SK-N-SH treated with all-trans-retinoic acid at 6 μM for 48 hours (cell line): ENCODE measurements around the gene SLC25A22.
A peak's percentile ranks its signal among the peaks of the same experiment; 100 is the strongest.

ENCODE experiments used
- ATAC-seq: fragments of 200-7000 bp; cut with Tn5 transposase; 3 replicates; pipeline ENCODE4 v1.9.1; 2020; ENCODE audit warnings: mild to moderate bottlenecking, moderate library complexity
- CSDC2 ChIP-seq: fragments of 250-450 bp; sonication (Bioruptor Pico); IDR thresholded peaks from 2 replicates; pipeline ENCODE4 v1.5.0; 2020; ENCODE audit warnings: mild to moderate bottlenecking, moderate library complexity
- ESRRG ChIP-seq: fragments of 250-450 bp; sonication (Bioruptor Pico); IDR thresholded peaks from 2 replicates; pipeline ENCODE4 v1.6.1; 2021; ENCODE audit warnings: mild to moderate bottlenecking
- ISL1 ChIP-seq: fragments of 250-450 bp; sonication (Bioruptor Pico); IDR thresholded peaks from 2 replicates; pipeline ENCODE4 v2.1.2; 2022; ENCODE audit warnings: mild to moderate bottlenecking, moderate library complexity
- OSR1 ChIP-seq: fragments of 250-450 bp; sonication (Bioruptor Pico); IDR thresholded peaks from 2 replicates; pipeline ENCODE4 v1.8.0; 2022; ENCODE audit warnings: moderate library complexity, mild to moderate bottlenecking, inconsistent platforms
- PATZ1 ChIP-seq: fragments of 250-450 bp; sonication (Bioruptor Pico); IDR thresholded peaks from 2 replicates; pipeline ENCODE4 v1.8.0; 2020; ENCODE audit warnings: mild to moderate bottlenecking, moderate library complexity, borderline replicate concordance
- PPARA ChIP-seq: fragments of 250-450 bp; sonication (Bioruptor Pico); IDR thresholded peaks from 2 replicates; pipeline ENCODE4 v1.5.0; 2020; ENCODE audit warnings: mild to moderate bottlenecking, borderline replicate concordance
- RARB ChIP-seq: fragments of 250-450 bp; sonication (Bioruptor Pico); IDR thresholded peaks from 2 replicates; pipeline ENCODE4 v1.8.0; 2021; ENCODE audit warnings: mild to moderate bottlenecking, moderate library complexity
- SNAI2 ChIP-seq: fragments of 250-450 bp; sonication (Bioruptor Pico); IDR thresholded peaks from 2 replicates; pipeline ENCODE4 v1.5.0; 2020; ENCODE audit warnings: mild to moderate bottlenecking, moderate library complexity
- TCF4 ChIP-seq: fragments of 250-450 bp; sonication (Bioruptor Pico); IDR thresholded peaks from 2 replicates; pipeline ENCODE4 v1.8.0; 2021; ENCODE audit warnings: mild to moderate bottlenecking, moderate library complexity, borderline replicate concordance
- TOX ChIP-seq: fragments of 250-450 bp; sonication (Bioruptor Pico); IDR thresholded peaks from 2 replicates; pipeline ENCODE4 v1.8.0; 2021; ENCODE audit warnings: mild to moderate bottlenecking, moderate library complexity, borderline replicate concordance
- ZFP3 ChIP-seq: fragments of 250-450 bp; sonication (Bioruptor Pico); IDR thresholded peaks from 2 replicates; pipeline ENCODE4 v1.5.0; 2020; ENCODE audit warnings: mild to moderate bottlenecking, moderate library complexity
- ZFP30 ChIP-seq: fragments of 450-650 bp; formaldehyde crosslinking; IDR thresholded peaks from 2 replicates; pipeline ENCODE4 v1.5.0; 2022; ENCODE audit warnings: mild to moderate bottlenecking, moderate library complexity
- ZNF565 ChIP-seq: fragments of 450-650 bp; formaldehyde crosslinking; conservative IDR thresholded peaks from 2 replicates; pipeline ENCODE4 v1.5.0; 2020; ENCODE audit warnings: low read depth, mild to moderate bottlenecking, moderate library complexity
- ZNF70 ChIP-seq: fragments of 450-650 bp; formaldehyde crosslinking; IDR thresholded peaks from 2 replicates; pipeline ENCODE4 v1.5.0; 2020; ENCODE audit warnings: mild to moderate bottlenecking, moderate library complexity
- TF ChIP-seq, protein P1 (sequence below): fragments of 250-450 bp; sonication (Bioruptor Pico); IDR thresholded peaks from 2 replicates; pipeline ENCODE4 v1.5.0; 2020; ENCODE audit warnings: mild to moderate bottlenecking, moderate library complexity
- TF ChIP-seq, protein P2 (sequence below): fragments of 250-450 bp; sonication (Bioruptor Pico); IDR thresholded peaks from 2 replicates; pipeline ENCODE4 v1.8.0; 2021; ENCODE audit warnings: low read depth, mild to moderate bottlenecking, moderate library complexity, borderline replicate concordance
- TF ChIP-seq, protein P3 (sequence below): fragments of 250-450 bp; sonication (Bioruptor Pico); IDR thresholded peaks from 2 replicates; pipeline ENCODE4 v1.5.1; 2020; ENCODE audit warnings: low read depth, mild to moderate bottlenecking, moderate library complexity
- TF ChIP-seq, protein P4 (sequence below): fragments of 250-450 bp; sonication (Bioruptor Pico); IDR thresholded peaks from 2 replicates; pipeline ENCODE4 v1.5.1; 2021; ENCODE audit warnings: mild to moderate bottlenecking, moderate library complexity

SLC25A22 gene

DNA sequence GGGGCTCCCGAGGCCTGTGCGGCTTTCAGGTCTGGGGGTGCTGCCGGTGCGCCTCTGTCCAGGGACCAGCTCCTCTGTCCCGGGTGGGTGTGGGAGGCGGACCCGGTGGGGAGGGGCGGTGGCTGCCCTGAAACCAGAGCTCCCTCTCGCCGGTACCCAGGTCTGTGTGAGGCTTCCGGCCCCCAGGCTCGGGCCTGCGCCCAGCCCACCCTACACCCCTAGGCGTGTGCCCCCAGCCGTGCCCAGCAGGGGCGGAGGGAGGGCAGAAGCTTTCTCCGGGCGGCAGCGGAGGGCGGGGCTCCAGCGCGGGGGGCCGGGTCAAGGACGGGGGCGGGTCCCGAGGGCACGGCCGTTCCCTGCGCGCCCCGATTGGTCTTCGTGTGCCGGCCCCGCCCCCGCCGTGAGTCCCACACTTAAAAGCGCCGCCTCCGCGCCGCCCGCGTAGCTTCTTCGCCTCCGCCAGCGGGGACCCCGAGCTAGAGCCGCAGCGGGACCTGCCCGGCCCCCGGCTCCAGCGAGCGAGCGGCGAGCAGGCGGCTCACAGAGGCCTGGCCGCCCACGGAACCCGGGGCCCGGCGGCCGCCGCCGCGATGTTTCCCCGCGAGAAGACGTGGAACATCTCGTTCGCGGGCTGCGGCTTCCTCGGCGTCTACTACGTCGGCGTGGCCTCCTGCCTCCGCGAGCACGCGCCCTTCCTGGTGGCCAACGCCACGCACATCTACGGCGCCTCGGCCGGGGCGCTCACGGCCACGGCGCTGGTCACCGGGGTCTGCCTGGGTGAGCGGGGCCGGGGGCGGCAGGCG lies 21.2 kb upstream of the SLC25A22 start:
- TF ChIP-seq, protein P1, sequence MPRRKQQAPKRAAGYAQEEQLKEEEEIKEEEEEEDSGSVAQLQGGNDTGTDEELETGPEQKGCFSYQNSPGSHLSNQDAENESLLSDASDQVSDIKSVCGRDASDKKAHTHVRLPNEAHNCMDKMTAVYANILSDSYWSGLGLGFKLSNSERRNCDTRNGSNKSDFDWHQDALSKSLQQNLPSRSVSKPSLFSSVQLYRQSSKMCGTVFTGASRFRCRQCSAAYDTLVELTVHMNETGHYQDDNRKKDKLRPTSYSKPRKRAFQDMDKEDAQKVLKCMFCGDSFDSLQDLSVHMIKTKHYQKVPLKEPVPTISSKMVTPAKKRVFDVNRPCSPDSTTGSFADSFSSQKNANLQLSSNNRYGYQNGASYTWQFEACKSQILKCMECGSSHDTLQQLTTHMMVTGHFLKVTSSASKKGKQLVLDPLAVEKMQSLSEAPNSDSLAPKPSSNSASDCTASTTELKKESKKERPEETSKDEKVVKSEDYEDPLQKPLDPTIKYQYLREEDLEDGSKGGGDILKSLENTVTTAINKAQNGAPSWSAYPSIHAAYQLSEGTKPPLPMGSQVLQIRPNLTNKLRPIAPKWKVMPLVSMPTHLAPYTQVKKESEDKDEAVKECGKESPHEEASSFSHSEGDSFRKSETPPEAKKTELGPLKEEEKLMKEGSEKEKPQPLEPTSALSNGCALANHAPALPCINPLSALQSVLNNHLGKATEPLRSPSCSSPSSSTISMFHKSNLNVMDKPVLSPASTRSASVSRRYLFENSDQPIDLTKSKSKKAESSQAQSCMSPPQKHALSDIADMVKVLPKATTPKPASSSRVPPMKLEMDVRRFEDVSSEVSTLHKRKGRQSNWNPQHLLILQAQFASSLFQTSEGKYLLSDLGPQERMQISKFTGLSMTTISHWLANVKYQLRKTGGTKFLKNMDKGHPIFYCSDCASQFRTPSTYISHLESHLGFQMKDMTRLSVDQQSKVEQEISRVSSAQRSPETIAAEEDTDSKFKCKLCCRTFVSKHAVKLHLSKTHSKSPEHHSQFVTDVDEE: no peak
- TF ChIP-seq RARB: no peak
- no peak for TF ChIP-seq TCF4
- TF ChIP-seq ZFP3: 0 out of 2 replicates have a peak, but pooled peaks have one; percentile 33
- peak; percentile 74 for ATAC-seq

DNA sequence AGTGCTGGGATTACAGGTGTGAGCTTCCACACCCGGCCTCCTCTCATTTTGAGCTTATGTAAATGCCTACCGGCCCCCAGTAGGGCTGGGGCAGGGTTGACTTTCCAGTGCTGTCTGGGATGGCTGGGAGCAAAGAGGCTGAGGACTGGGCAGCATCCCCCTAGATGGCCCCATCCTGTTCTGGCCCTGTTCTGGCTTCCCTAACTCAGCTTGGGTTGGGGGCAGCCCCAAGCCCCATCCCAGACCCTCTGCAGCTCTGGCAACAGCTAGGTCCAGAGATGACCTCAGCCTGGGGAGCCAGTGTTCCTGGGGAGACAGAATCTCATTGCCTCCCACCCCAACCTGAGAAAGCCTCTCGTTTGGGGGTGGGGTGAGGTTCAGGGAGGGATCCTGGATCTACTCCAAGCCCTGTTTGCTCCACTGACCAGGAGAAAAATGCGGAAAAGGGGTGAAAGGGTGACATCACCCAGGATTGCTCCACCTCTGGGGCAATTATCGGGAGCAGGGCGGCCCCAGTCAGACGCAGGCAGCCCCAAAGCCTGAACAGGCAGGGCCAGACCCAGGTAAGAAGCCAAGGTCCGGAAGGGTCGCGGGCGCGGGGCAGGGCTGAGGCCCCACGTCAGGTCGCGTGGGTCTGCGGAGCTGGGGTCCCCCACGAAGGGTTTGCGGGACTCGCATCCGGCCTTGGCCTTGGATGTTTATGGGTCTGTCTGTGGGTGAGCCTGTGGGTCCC lies 20.5 kb upstream of the SLC25A22 start, which contains the start of gene PNPLA2:
Gene PNPLA2, plus strand, starts transcription at position 519 of the 733 bp plus-strand sequence. CDS start 805 bp downstream, outside the sequence.
- ATAC-seq: no peak
- TF ChIP-seq, protein P1: no peak
- no peak for TF ChIP-seq OSR1 (CRISPR knock-in tag)
- no peak for TF ChIP-seq ZFP30
- no peak for TF ChIP-seq ISL1
- TF ChIP-seq ESRRG: no peak
- no peak for TF ChIP-seq PPARA (CRISPR knock-in tag)
- TF ChIP-seq SNAI2 (CRISPR knock-in tag): no peak
- TF ChIP-seq, protein P2, sequence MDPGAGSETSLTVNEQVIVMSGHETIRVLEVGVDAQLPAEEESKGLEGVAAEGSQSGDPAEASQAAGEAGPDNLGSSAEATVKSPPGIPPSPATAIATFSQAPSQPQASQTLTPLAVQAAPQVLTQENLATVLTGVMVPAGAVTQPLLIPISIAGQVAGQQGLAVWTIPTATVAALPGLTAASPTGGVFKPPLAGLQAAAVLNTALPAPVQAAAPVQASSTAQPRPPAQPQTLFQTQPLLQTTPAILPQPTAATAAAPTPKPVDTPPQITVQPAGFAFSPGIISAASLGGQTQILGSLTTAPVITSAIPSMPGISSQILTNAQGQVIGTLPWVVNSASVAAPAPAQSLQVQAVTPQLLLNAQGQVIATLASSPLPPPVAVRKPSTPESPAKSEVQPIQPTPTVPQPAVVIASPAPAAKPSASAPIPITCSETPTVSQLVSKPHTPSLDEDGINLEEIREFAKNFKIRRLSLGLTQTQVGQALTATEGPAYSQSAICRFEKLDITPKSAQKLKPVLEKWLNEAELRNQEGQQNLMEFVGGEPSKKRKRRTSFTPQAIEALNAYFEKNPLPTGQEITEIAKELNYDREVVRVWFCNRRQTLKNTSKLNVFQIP (CRISPR knock-in tag): no peak
- no peak for TF ChIP-seq ZNF565 (CRISPR knock-in tag)
- TF ChIP-seq, protein P3, sequence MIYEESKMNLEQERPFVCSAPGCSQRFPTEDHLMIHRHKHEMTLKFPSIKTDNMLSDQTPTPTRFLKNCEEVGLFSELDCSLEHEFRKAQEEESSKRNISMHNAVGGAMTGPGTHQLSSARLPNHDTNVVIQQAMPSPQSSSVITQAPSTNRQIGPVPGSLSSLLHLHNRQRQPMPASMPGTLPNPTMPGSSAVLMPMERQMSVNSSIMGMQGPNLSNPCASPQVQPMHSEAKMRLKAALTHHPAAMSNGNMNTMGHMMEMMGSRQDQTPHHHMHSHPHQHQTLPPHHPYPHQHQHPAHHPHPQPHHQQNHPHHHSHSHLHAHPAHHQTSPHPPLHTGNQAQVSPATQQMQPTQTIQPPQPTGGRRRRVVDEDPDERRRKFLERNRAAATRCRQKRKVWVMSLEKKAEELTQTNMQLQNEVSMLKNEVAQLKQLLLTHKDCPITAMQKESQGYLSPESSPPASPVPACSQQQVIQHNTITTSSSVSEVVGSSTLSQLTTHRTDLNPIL: no peak
- TF ChIP-seq RARB: no peak

DNA sequence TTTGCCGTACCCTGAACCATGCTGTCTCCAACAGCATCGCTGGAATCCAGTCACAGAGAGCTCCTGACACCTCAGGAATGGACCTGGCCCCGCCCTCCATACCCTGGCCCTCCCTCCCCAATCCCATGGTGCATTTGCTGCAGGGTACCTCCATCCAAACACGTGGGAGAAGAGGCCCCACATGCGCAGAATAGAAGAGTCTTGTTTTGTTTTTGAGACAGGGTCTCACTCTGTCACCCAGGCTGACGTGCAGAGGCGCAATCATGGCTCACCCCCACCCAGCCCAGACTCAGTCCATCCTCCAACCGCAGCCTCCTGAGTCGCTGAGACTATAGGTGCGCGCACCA lies 18.3 kb upstream of the SLC25A22 start:
- ATAC-seq: no peak

More for the DNA sequence above, 18.3 kb upstream of the SLC25A22 start:
- TF ChIP-seq OSR1 (CRISPR knock-in tag) (no peak), TCF4 (no peak), PATZ1 (CRISPR knock-in tag) (no peak), TOX (CRISPR knock-in tag) (no peak), ZNF70 (CRISPR knock-in tag) (no peak), CSDC2 (CRISPR knock-in tag) (no peak), ISL1 (no peak)
- TF ChIP-seq, protein P4, sequence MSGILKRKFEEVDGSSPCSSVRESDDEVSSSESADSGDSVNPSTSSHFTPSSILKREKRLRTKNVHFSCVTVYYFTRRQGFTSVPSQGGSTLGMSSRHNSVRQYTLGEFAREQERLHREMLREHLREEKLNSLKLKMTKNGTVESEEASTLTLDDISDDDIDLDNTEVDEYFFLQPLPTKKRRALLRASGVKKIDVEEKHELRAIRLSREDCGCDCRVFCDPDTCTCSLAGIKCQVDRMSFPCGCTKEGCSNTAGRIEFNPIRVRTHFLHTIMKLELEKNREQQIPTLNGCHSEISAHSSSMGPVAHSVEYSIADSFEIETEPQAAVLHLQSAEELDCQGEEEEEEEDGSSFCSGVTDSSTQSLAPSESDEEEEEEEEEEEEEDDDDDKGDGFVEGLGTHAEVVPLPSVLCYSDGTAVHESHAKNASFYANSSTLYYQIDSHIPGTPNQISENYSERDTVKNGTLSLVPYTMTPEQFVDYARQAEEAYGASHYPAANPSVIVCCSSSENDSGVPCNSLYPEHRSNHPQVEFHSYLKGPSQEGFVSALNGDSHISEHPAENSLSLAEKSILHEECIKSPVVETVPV: no peak
